ENCODE measurements around the gene MRPL36.

DNA sequence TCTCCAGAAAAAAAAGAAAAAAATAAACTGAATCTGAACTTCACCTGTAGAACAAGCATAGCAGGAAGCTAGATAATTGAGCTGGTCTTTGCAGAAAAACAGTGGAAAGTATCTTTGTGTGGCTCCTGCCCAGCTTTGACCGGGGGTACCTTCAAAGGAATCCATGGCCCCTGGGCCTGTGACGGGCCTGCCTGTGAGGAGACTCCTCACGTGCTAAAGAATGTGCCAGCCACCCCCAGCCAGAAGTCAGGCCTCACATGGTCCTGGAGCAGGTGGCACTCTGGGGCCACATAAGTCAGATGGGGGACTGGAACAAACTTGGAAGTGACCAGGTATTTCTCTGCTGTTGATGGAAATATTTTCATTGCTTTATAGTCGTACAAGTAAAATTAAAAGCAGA lies 5.7 kb upstream of the MRPL36 start:
- TF ChIP-seq, protein P1, sequence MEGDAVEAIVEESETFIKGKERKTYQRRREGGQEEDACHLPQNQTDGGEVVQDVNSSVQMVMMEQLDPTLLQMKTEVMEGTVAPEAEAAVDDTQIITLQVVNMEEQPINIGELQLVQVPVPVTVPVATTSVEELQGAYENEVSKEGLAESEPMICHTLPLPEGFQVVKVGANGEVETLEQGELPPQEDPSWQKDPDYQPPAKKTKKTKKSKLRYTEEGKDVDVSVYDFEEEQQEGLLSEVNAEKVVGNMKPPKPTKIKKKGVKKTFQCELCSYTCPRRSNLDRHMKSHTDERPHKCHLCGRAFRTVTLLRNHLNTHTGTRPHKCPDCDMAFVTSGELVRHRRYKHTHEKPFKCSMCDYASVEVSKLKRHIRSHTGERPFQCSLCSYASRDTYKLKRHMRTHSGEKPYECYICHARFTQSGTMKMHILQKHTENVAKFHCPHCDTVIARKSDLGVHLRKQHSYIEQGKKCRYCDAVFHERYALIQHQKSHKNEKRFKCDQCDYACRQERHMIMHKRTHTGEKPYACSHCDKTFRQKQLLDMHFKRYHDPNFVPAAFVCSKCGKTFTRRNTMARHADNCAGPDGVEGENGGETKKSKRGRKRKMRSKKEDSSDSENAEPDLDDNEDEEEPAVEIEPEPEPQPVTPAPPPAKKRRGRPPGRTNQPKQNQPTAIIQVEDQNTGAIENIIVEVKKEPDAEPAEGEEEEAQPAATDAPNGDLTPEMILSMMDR (IDR thresholded peaks at IDR 0.05), result no peak
- no peak for TF ChIP-seq EP300 (IDR thresholded peaks at IDR 0.05)
